ENCODE results near the gene CHN2. TPM values are rescaled to one million over a fixed set of nuclear protein-coding genes. Genes with fewer than 3 reads are reported as not detected.

Gene CHN2
- total RNA-seq, 1 donor from 2014 or later = not detected

DNA sequence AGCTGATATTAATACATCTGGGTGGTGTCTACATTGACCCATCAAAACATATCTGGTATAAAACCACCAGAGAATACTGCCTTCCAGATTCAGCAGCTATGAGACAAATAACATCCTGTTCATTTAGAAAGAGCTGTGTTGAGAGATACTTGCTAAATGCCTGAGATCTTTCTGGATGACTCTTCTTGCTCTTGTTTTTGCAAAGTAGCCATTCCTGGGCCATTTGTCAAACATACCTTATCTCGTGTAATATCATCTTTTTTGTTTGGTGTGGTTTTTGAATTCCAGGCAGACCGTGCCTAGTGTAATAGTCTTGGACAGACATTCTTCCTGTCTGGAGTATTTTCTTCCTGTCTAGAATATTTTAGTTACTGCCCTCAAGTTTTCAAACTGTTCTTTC lies 294.4 kb downstream of the CHN2 start:
- no peak overlapping the region for H3K27ac Mint-ChIP-seq
- no peaks in the 10 kb centered on the region for H3K4me1 Mint-ChIP-seq (ENCODE audit: low read depth)
- no peak for DNase-seq (ENCODE audit: low spot score)
- intact Hi-C loops (cut with micrococcal nuclease) = no loop called here
- no peak overlapping the region for H3K4me3 Mint-ChIP-seq
- no peaks in the 10 kb centered on the region for H3K9me3 Mint-ChIP-seq
- peaks cover 5% of the 10 kb centered on the region for H3K27me3 Mint-ChIP-seq (ENCODE audit: insufficient read depth)
- no peaks in the 10 kb centered on the region for H3K36me3 Mint-ChIP-seq (ENCODE audit: low read depth)

- no peaks in the 10 kb centered on the region for H3K9me3 Mint-ChIP-seq
- no peaks in the 10 kb centered on the region for H3K36me3 Mint-ChIP-seq (ENCODE audit: low read depth)
- H3K4me1 Mint-ChIP-seq (ENCODE audit: low read depth) = no peaks in the 10 kb centered on the region
- no peak overlapping the region for H3K4me3 Mint-ChIP-seq
- H3K27ac Mint-ChIP-seq = no peak overlapping the region
- intact Hi-C loops (cut with micrococcal nuclease) = no loop called here
- DNase-seq (ENCODE audit: low spot score) = no peak
- peaks cover 5% of the 10 kb centered on the region for H3K27me3 Mint-ChIP-seq (ENCODE audit: insufficient read depth)
Measured at GRCh38 chr7:29490094-29490607, 295.6 kb downstream of the CHN2 start.

GRCh38 chr7:29494350-29494749 lies 299.8 kb downstream of the CHN2 start:
- Mint-ChIP-seq H3K27me3 (ENCODE audit: insufficient read depth) (peaks cover 2% of the 10 kb centered on the region), H3K36me3 (ENCODE audit: low read depth) (no peaks in the 10 kb centered on the region), H3K27ac (no peak overlapping the region), H3K4me3 (no peak overlapping the region), H3K9me3 (no peaks in the 10 kb centered on the region), H3K4me1 (ENCODE audit: low read depth) (no peaks in the 10 kb centered on the region)
- no peak for DNase-seq (ENCODE audit: low spot score)
- intact Hi-C loops (cut with micrococcal nuclease) = no loop called here

DNA sequence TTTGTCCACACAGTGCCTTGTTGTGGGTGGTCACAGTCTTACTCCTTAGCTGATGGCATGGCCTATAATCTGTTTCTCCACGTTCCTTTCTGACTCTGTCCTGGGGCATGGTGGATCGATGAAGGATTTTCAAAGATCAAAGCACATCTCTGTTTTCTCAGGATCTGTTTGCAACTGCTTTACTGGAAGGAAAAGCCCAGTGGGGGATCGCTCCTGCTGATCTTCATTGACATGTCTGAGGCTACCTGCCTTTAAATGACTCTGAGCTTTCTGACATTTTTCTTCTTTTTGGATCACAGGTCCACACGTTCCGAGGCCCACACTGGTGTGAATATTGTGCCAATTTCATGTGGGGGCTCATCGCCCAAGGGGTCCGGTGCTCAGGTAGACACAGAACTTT lies 301.1 kb downstream of the CHN2 start:
- DNase-seq (ENCODE audit: low spot score) = no peak
- Mint-ChIP-seq H3K4me3 (no peak overlapping the region), H3K36me3 (ENCODE audit: low read depth) (no peaks in the 10 kb centered on the region), H3K4me1 (ENCODE audit: low read depth) (no peaks in the 10 kb centered on the region), H3K27ac (no peak overlapping the region), H3K27me3 (ENCODE audit: insufficient read depth) (peaks cover 2% of the 10 kb centered on the region), H3K9me3 (no peaks in the 10 kb centered on the region)
- intact Hi-C loops (cut with micrococcal nuclease) = no loop called here

- Mint-ChIP-seq H3K4me1 (ENCODE audit: low read depth) (no peaks in the 10 kb centered on the region), H3K9me3 (no peaks in the 10 kb centered on the region)
Measured at GRCh38 chr7:29496355-29497020, 301.9 kb downstream of the CHN2 start.

DNA sequence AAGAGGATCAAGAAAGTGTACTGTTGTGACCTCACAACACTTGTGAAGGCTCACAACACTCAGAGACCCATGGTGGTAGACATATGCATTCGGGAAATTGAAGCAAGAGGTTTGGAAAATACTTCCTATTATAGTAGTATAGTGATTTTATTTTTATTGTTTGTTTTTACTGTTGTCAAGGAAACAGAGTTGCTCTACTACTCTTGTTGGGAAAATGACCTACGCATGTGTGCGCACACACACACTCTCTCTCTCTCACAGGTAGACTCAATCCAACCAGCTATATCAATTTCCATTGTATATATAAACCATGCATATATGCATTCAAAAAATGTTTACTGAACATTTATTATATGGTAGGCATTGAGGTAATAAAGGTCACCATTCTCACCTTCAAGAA lies 305.4 kb downstream of the CHN2 start:
- Mint-ChIP-seq H3K27me3 (ENCODE audit: insufficient read depth) (peaks cover 2% of the 10 kb centered on the region), H3K4me1 (ENCODE audit: low read depth) (no peaks in the 10 kb centered on the region), H3K27ac (no peak overlapping the region), H3K36me3 (ENCODE audit: low read depth) (no peaks in the 10 kb centered on the region), H3K9me3 (no peaks in the 10 kb centered on the region), H3K4me3 (no peak overlapping the region)
- intact Hi-C loops (cut with micrococcal nuclease) = no loop called here
- no peak for DNase-seq (ENCODE audit: low spot score)

More at GRCh38 chr7:29496355-29497020, 301.9 kb downstream of the CHN2 start:
- intact Hi-C loops (cut with micrococcal nuclease) = no loop called here
- Mint-ChIP-seq H3K27ac (no peak overlapping the region), H3K4me3 (no peak overlapping the region), H3K36me3 (ENCODE audit: low read depth) (no peaks in the 10 kb centered on the region), H3K27me3 (ENCODE audit: insufficient read depth) (peaks cover 2% of the 10 kb centered on the region)
- DNase-seq (ENCODE audit: low spot score) = no peak

DNA sequence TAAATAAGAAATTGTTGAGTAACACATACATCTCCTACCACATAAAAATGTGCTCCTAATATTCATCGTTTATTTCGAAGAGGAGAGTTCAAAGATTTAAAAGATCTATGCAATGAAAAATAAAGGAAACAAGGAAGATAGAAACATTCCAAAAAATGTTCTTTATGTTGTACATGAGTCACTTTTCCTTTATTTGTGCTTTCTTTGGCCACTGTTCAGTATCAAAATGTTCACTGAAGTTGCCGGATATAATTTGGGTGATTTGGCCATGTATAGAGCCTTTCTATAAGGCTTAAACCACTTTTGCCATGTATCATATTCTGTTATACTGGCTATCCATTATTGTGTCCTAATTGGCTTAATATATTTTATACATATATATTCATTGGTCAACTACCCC lies 306.1 kb downstream of the CHN2 start:
- Mint-ChIP-seq H3K36me3 (ENCODE audit: low read depth) (no peaks in the 10 kb centered on the region), H3K4me1 (ENCODE audit: low read depth) (no peaks in the 10 kb centered on the region), H3K27me3 (ENCODE audit: insufficient read depth) (peaks cover 3% of the 10 kb centered on the region), H3K27ac (no peak overlapping the region), H3K9me3 (no peaks in the 10 kb centered on the region), H3K4me3 (no peak overlapping the region)
- intact Hi-C loops (cut with micrococcal nuclease) = no loop called here
- no peak for DNase-seq (ENCODE audit: low spot score)

GRCh38 chr7:29502133-29502532 lies 307.6 kb downstream of the CHN2 start:
- no peaks in the 10 kb centered on the region for H3K4me1 Mint-ChIP-seq (ENCODE audit: low read depth)
- H3K27ac Mint-ChIP-seq = no peak overlapping the region
- H3K36me3 Mint-ChIP-seq (ENCODE audit: low read depth) = no peaks in the 10 kb centered on the region
- no peak overlapping the region for H3K4me3 Mint-ChIP-seq
- H3K27me3 Mint-ChIP-seq (ENCODE audit: insufficient read depth) = peaks cover 2% of the 10 kb centered on the region
- intact Hi-C loops (cut with micrococcal nuclease) = no loop called here
- no peak for DNase-seq (ENCODE audit: low spot score)
- H3K9me3 Mint-ChIP-seq = no peaks in the 10 kb centered on the region

DNA sequence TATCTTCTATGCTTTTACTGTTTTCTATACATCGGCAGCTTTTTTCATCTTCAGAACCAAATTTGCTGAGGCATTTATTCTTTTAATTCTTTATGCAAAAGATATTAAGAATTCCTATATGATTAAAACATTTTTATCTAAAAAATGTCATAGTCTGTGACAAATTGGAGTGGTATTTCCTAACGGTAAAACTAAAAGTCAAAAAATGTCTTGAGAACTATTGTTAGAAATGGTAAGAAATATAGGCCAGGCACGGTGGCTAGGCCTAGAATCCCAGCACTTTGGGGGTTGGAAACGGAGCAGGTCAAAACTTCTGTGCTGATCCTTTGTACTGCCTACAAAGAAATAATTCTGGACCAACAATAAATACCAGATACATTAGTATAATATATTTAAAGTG lies 311.4 kb downstream of the CHN2 start:
- no peak overlapping the region for H3K4me3 Mint-ChIP-seq
- intact Hi-C loops (cut with micrococcal nuclease) = no loop called here
- H3K9me3 Mint-ChIP-seq = no peaks in the 10 kb centered on the region
- H3K36me3 Mint-ChIP-seq (ENCODE audit: low read depth) = no peaks in the 10 kb centered on the region
- no peaks in the 10 kb centered on the region for H3K4me1 Mint-ChIP-seq (ENCODE audit: low read depth)
- no peak overlapping the region for H3K27ac Mint-ChIP-seq
- peaks cover 2% of the 10 kb centered on the region for H3K27me3 Mint-ChIP-seq (ENCODE audit: insufficient read depth)
- no peak for DNase-seq (ENCODE audit: low spot score)

GRCh38 chr7:29508608-29509007 lies 314.0 kb downstream of the CHN2 start:
- intact Hi-C loops (cut with micrococcal nuclease) = no loop called here
- Mint-ChIP-seq H3K27me3 (ENCODE audit: insufficient read depth) (peaks cover 2% of the 10 kb centered on the region), H3K27ac (no peak overlapping the region), H3K36me3 (ENCODE audit: low read depth) (no peaks in the 10 kb centered on the region), H3K9me3 (no peaks in the 10 kb centered on the region), H3K4me1 (ENCODE audit: low read depth) (no peaks in the 10 kb centered on the region), H3K4me3 (no peak overlapping the region)
- DNase-seq (ENCODE audit: low spot score) = no peak

GRCh38 chr7:29510028-29510427 lies 315.5 kb downstream of the CHN2 start:
- Mint-ChIP-seq H3K4me1 (ENCODE audit: low read depth) (no peaks in the 10 kb centered on the region), H3K36me3 (ENCODE audit: low read depth) (no peaks in the 10 kb centered on the region), H3K27me3 (ENCODE audit: insufficient read depth) (peaks cover 2% of the 10 kb centered on the region), H3K4me3 (no peak overlapping the region), H3K9me3 (no peaks in the 10 kb centered on the region), H3K27ac (no peak overlapping the region)
- no peak for DNase-seq (ENCODE audit: low spot score)
- intact Hi-C loops (cut with micrococcal nuclease) = no loop called here

DNA sequence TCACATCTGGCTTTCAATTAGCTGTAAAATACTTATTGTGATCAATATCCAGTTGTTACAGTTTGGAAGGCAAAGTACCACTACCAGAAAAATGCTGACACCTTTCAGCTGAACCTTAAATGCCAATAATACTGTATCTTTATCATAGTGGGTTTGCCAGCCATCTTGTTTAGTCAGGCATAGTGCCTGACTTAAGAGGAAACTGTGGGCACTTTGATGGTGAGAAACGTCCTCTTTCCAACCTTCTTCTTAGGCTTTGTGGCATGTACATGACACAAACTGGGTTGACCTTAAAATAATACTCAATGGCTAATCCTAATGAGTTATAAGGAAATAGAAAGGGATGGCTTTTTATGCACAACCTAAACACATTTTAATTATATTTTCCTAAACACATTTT lies 316.8 kb downstream of the CHN2 start:
- intact Hi-C loops (cut with micrococcal nuclease) = no loop called here
- no peak for DNase-seq (ENCODE audit: low spot score)
- H3K27me3 Mint-ChIP-seq (ENCODE audit: insufficient read depth) = no peaks in the 10 kb centered on the region
- H3K4me1 Mint-ChIP-seq (ENCODE audit: low read depth) = no peaks in the 10 kb centered on the region
- no peaks in the 10 kb centered on the region for H3K36me3 Mint-ChIP-seq (ENCODE audit: low read depth)
- no peak overlapping the region for H3K27ac Mint-ChIP-seq
- H3K9me3 Mint-ChIP-seq = no peaks in the 10 kb centered on the region
- no peak overlapping the region for H3K4me3 Mint-ChIP-seq

- no peaks in the 10 kb centered on the region for H3K9me3 Mint-ChIP-seq
- H3K4me1 Mint-ChIP-seq (ENCODE audit: low read depth) = no peaks in the 10 kb centered on the region
- no peak overlapping the region for H3K4me3 Mint-ChIP-seq
- H3K36me3 Mint-ChIP-seq (ENCODE audit: low read depth) = no peaks in the 10 kb centered on the region
- intact Hi-C loops (cut with micrococcal nuclease) = no loop called here
- no peak for DNase-seq (ENCODE audit: low spot score)
- H3K27me3 Mint-ChIP-seq (ENCODE audit: insufficient read depth) = no peaks in the 10 kb centered on the region
- no peak overlapping the region for H3K27ac Mint-ChIP-seq
Measured at GRCh38 chr7:29511851-29512250, 317.3 kb downstream of the CHN2 start.

GRCh38 chr7:29516491-29516890 lies 321.9 kb downstream of the CHN2 start:
- no peak overlapping the region for H3K4me3 Mint-ChIP-seq
- intact Hi-C loops (cut with micrococcal nuclease) = no loop called here

More at GRCh38 chr7:29516491-29516890, 321.9 kb downstream of the CHN2 start:
- Mint-ChIP-seq H3K4me1 (ENCODE audit: low read depth) (no peaks in the 10 kb centered on the region), H3K9me3 (no peaks in the 10 kb centered on the region), H3K36me3 (ENCODE audit: low read depth) (no peaks in the 10 kb centered on the region), H3K27me3 (ENCODE audit: insufficient read depth) (no peaks in the 10 kb centered on the region), H3K27ac (no peak overlapping the region)
- no peak for DNase-seq (ENCODE audit: low spot score)

Data from activated T-helper 1 cell treated with anti-CD3 and anti-CD28 coated beads, Interleukin-12 subunit alpha, Interleukin-12 subunit beta, Interleukin-2, Interleukin-4 antibody, amounts not matched to agents 30 ng/mL and 10 ng/mL and 1 ng/mL, durations not matched to agents 14 hours and 24 hours and 36 hours (primary cell).